ENCODE results near the gene SHISAL2A. TPM values are rescaled to one million over a fixed set of nuclear protein-coding genes. Genes with fewer than 3 reads are reported as not detected.

SHISAL2A gene
- total and polyA plus RNA-seq, 12 donors = 0.11 to 1.9 (median 0.55) TPM; not detected in 3

DNA sequence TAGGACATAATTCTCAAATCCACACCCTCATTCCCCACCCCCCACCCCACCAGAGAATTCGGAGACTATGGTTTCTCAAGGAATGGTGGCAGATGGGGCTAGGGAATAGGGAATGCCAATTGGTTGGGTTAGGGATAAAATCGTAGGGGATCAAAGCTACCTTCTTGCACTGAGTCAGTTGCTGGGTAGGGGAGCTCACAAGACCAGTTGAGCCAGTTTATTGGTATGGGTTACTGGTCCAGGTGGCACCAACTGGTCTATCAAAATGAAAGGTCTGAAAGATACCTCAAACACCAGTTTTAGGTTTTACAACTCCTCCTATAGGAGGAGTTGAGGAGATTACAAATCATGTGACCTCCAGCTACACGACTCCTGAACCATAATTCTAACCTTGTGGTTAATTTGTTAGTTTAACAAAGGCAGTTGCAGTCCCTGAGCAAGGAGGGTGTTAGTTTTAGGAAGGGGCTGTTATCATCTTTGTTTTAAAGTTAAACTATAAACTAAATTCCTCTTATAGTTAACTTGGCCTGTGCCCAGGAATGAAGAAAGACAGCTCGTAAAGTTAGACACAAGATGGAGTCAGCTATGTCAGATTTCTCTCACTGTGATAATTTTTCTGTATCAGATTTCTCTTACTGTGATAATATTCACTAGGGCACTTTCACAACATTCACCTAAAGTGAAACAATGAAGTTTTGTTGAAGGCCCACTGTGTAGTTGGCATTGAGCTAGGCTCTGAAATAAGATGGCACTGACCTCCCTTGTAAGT, 2.5 kb downstream of the SHISAL2A start:
- Histone ChIP-seq H3K27me3 (peaks cover 13% of the 10 kb centered on the region), H3K9me3 (replicated peaks in 1 of 3) (no peaks in the 10 kb centered on the region), H3K4me3 (no peak overlapping the region), H3K27ac (no peak overlapping the region), H3K36me3 (replicated peaks in 1 of 2) (no peaks in the 10 kb centered on the region), H3K4me1 (replicated peaks in 1 of 2) (peaks cover 4 to 15% of the 10 kb centered on the region in 2 donors)
- 83 to 94% (median 86%) methylated on average over 4 of the region's 4 CpGs for WGBS, 4 donors
- DNase-seq = no peak
- TF ChIP-seq CTCF (IDR thresholded peaks at IDR 0.05) = no peak
- no peak for TF ChIP-seq POLR2A (IDR thresholded peaks at IDR 0.05)
- intact Hi-C loops (cut with DNase I) = no loop called here

- intact Hi-C loops (cut with DNase I) = no loop called here
- H3K27ac ChIP-seq = peak overlapping the region in 1 of 5 donors; percentile 45
- TF ChIP-seq CTCF (IDR thresholded peaks at IDR 0.05) = no peak
- no peak for TF ChIP-seq POLR2A (IDR thresholded peaks at IDR 0.05)
Measured at GRCh38 chr1:52636721-52637695, 4.0 kb downstream of the SHISAL2A start.

DNA sequence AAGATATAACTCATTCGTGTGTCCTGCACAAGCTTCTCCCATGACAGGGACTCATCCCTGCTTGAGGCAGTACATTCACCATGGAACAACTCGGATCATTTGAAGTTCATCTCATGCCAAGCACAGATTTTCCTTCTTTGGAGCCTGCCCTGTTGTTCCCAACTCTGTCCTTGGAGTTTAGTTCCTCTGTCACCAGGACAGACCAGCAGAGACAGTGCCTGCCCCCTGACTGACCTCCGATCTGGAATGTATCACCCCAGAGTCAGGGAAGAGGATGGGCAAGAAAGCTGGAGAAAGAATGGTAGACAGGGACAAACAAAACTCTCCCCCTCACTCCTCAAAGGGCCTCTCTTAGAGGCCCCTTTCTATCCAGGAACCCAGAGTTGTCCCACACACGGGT, 5.0 kb downstream of the SHISAL2A start:
- Histone ChIP-seq H3K4me3 (no peak overlapping the region), H3K4me1 (replicated peaks in 1 of 2) (peaks cover 1 to 6% of the 10 kb centered on the region in 2 donors), H3K27ac (no peak overlapping the region), H3K9me3 (replicated peaks in 1 of 3) (no peaks in the 10 kb centered on the region), H3K27me3 (peaks cover 8% of the 10 kb centered on the region), H3K36me3 (replicated peaks in 1 of 2) (no peaks in the 10 kb centered on the region)
- TF ChIP-seq POLR2A (IDR thresholded peaks at IDR 0.05) = no peak
- no peak for TF ChIP-seq CTCF (IDR thresholded peaks at IDR 0.05)
- intact Hi-C loops (cut with DNase I) = no loop called here
- DNase-seq = peak in 1 of 7 donors; percentile 27
- 74 to 78% (median 77%) methylated on average over 4 of the region's 4 CpGs for WGBS, 4 donors

More at GRCh38 chr1:52636721-52637695, 4.0 kb downstream of the SHISAL2A start:
- peaks cover 4 to 15% of the 10 kb centered on the region in 2 donors for H3K4me1 ChIP-seq (replicated peaks in 1 of 2)
- peak in 1 of 7 donors; percentile 51 for DNase-seq
- no peak overlapping the region for H3K4me3 ChIP-seq
- H3K27me3 ChIP-seq = peaks cover 13% of the 10 kb centered on the region
- no peaks in the 10 kb centered on the region for H3K9me3 ChIP-seq (replicated peaks in 1 of 3)
- 57 to 69% (median 61%) methylated on average over 11 of the region's 11 CpGs for WGBS, 4 donors
- H3K36me3 ChIP-seq (replicated peaks in 1 of 2) = no peaks in the 10 kb centered on the region

- H3K9me3 ChIP-seq (replicated peaks in 1 of 3) = no peaks in the 10 kb centered on the region
- no peaks in the 10 kb centered on the region for H3K27me3 ChIP-seq
- no peaks in the 10 kb centered on the region for H3K4me1 ChIP-seq (replicated peaks in 1 of 2)
- H3K4me3 ChIP-seq = no peak overlapping the region
- no peak for TF ChIP-seq POLR2A (IDR thresholded peaks at IDR 0.05)
- no peak for TF ChIP-seq CTCF (IDR thresholded peaks at IDR 0.05)
- DNase-seq = no peak
- no peak overlapping the region for H3K27ac ChIP-seq
- intact Hi-C loops (cut with DNase I) = no loop called here
- WGBS, 4 donors = 88 to 92% (median 91%) methylated on average over 6 of the region's 6 CpGs
- no peaks in the 10 kb centered on the region for H3K36me3 ChIP-seq (replicated peaks in 1 of 2)
Measured at GRCh38 chr1:52640697-52641096, 7.7 kb downstream of the SHISAL2A start.

Measured in adrenal gland (tissue), 12 donors.